ENCODE data around the gene GADD45B.
"Not testable (repeated sequence)": the region's sequence is repeated elsewhere in the genome, so short reads cannot be mapped to it uniquely, and the experiment has no call there.

GADD45B gene

GRCh38 chr19:2469915-2470200, 6.1 kb upstream of the GADD45B start:
- not testable (repeated sequence) for DNase-seq

DNA sequence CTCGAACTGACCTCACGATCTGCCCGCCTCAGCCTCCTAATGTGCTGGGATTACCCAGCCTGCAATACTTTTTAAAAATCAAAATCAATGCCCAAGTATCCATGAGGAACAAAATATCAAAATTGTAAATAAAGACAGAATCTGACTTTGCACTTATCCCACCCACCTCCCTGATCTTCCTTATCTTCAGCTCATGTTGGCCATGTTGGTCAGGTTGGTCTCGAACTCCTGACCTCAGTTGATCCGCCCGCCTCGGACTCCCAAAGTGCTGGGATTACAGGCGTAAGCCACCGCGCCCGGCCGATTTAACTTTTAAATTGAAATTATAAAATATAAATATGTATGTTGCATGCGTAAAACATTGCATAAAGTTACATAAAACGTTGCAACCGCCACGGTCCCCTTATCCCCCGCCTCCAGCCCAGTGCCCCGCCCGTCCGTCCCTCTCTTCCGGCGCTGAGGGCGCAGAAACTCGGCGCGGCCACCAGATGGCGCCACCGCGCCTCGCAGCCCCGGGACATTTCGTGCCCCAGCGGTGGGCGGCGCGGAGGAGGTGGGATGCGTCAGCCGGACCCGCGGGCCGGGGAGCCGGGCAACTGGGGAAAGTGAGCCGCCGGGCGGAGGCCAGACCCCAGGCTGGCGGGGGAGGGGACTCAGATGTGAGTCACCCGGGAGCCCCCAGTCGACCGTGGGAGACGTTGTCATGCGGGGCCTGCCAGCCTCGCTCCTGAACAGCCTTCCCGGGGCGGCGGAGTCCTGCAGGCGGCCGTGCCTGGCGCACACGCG, 1.5 kb upstream of the GADD45B start:
- peak; percentile 26 for DNase-seq

DNA sequence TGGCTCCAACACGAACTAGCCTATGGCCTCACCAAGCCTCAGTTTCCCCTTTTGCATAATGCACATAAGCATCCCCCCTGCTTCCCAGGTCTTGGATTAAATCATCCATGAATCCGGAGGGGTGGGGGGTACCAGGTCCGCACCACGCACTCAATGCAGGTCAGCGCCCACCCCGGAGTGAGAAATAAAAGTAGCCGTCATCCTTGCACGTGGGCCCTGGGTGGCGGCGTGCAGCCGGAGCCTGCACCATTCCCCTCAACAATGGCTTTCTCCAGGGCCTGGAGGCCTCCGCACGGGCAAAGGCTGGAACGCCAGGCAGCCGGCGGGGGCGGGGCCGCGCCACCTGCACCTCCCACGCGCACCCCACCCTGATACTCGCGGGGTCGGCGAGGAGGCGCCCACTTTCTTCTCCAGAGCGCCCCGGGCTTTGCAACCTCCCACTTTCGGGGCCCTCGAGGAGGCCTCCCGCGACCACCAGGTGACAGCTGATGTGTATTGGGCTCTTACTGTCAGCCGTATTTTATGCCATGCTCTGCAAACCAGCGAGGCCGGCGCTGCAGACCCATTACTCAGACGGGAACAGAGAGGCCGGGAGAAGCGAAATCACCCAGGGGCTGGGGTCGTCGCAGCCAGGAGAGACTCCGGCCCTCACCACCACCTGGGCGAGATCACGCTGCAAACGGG, 767 bp upstream of the GADD45B start:
- DNase-seq = no peak

- DNase-seq = no peak
Measured at GRCh38 chr19:2476451-2477140, 669 bp downstream of the GADD45B start.

DNA sequence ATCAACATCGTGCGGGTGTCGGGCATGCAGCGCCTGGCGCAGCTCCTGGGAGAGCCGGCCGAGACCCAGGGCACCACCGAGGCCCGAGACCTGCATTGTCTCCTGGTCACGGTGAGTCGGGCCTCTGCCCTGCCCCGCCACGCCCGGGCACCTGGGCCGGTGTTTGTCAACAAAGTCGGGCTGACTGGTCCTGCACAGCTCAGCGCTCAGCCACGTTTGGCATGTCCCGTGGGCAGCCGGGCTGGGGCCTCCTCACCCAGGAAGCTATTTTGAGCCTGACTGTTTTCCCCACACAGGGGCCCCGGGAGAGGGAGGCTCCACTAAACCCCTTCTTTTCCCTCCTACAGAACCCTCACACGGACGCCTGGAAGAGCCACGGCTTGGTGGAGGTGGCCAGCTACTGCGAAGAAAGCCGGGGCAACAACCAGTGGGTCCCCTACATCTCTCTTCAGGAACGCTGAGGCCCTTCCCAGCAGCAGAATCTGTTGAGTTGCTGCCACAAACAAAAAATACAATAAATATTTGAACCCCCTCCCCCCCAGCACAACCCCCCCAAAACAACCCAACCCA, 1.3 kb downstream of the GADD45B start:
- DNase-seq = no peak

DNA sequence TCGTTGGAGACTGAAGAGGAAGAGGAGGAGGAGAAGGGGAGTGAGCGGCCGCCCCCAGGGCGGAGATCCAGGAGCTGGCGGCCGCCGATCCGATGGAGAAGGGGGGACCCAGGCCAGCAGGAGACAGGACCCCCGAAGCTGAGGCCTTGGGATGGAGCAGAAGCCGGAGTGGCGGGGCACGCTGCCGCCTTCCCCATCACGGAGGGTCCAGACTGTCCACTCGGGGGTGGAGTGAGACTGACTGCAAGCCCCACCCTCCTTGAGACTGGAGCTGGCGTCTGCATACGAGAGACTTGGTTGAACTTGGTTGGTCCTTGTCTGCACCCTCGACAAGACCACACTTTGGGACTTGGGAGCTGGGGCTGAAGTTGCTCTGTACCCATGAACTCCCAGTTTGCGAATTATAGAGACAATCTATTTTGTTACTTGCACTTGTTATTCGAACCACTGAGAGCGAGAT, 1.8 kb downstream of the GADD45B start:
- DNase-seq = no peak

- DNase-seq = peak; percentile 36
Measured at GRCh38 chr19:2478278-2478755, 2.4 kb downstream of the GADD45B start.

DNA sequence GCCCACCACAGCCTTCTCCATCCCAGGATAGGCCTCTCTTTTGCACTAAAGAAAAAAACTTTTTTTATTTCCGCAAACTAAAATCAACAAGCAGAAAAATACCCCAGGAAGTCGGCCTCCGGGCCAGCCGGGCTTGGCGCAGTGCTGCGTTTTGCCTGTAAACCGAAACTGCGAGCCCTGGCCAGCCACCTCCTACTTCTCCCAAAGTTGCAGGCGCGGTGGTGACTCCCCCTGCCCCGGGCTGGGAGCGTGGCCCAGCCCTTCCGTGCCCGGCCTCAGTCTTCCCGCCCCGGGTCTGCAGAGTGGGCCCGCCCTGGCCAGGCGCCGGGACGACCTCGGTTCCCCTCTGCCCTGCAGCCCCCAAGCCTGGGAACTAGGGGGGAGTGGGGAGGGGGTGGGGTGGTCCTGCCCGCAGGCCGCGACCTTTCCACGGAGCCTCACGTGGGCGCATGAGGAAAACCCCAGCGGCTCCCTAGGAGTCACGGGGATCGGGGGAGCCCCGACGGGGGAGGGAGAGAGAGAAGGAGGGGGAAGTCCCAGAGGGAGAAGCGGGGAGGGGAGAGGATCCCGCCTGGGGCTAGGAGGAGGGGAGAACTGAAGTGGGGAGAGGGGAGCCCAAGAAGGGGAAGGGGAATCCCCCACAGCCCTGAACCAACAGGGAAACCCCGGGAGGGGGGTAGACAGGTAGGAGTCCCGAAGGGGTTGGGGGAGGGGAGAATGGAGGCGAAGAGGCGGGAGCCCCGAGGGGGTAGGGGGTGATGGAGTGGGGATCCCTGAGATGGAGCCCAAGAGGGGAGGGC, 3.0 kb downstream of the GADD45B start:
- DNase-seq = no peak

DNA sequence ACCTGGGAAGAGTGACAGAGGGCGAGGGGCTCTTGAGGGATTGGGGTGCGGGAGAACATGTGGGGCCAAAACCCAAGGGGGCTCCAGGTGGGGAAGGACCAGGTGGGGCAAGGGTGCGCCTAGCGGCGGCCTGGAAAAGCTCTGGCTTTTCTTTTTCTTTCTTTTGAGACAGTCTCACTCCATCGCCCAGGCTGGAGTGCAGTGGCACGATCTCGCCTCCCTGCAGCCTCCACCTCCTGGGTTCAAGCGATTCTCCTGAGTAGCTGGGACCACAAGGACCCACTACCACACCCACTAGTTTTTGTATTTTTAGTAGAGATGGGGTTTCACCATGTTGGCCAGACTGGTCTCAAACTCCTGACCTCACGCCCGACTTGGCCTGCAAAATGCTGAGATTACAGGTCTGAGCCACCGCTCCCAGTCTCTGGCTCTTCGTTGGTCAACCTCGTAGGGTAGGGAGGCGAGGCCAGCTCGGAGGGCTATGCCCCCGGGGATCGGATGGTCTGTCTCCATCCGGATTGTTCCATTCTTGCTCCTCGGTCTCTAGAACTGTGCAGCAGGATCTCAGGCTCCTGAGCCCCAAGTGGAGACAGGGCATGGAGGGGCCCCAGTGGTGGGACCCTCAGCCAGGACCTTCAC, 3.7 kb downstream of the GADD45B start:
- no peak for DNase-seq

DNA sequence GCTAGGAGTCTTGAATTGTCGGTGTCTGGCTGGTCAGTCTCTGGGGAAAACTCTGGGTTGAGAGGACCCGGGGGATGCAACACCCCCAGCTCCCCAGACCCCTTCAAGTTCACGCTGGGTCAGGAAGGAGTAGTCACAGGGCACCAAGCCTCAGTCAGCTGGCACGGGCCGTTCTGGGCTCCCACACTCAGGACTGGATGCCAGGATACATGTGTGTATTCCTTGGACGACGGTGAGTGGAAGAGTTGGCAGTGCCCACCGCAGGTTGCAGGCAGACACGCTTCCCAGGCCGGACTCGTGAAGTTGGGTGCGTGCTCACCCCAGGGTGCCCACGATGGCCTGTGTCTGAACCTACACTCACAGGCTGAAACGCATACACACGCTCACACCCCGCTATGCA, 5.5 kb downstream of the GADD45B start:
- DNase-seq = no peak

GRCh38 chr19:2482354-2483038, 6.6 kb downstream of the GADD45B start:
- no peak for DNase-seq

DNA sequence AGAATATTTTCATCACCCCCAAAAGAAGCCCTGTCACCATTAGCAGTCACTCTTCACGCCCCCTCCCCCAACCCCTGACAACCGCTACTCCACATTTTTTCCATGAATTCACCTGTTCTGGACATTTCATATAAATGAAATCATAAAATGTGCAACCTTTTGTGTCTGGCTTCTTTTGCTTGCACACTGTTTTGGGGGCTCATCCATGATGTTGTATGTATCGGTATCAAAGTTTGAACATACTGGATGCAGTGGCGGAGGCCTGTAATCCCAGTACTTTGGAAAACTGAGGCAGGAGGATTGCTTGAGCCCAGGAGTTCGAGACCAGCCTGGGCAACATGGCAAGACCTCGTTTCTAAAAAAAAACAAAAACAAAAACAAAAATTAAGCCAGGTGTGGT, 7.2 kb downstream of the GADD45B start:
- no peak for DNase-seq

GRCh38 chr19:2483484-2484151, 7.7 kb downstream of the GADD45B start:
- DNase-seq = no peak

DNA sequence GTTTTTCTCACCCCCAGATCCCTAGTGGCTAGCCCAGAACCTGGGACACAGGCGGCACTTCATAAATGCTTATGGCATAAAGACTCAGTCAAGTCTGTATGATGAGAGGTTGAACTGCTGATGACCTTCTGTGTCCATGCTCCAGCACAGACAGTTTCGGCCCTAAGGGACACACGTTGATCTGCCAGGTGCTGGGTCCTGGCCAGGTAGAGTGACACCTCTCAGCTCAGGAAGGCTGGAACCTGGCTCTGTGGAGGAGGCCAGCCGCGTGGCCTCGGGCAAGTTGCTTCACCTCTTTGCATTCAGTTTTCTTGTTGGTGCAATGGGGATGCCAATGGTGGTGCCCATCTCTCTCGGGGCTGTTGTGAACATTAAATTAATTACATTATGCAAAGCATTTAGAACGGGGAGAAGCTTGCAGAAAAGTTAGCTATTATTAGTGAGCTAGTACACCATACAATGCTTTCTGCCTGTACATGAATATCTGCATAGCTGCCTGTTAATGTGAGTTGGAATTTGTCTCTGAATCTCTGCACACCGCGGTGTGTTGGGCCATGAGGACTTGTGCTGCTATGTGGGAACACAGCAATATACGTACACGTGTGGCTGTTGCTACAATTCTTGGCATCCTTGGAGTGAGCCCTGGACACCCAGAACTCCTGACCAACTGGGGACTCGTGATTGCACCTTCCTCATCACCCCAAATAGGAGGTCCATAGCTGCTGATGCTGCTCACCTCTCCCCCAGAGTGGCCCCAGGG, 8.4 kb downstream of the GADD45B start:
- no peak for DNase-seq

- no peak for DNase-seq
Measured at GRCh38 chr19:2485428-2485827, 9.5 kb downstream of the GADD45B start.

- no peak for DNase-seq
Measured at GRCh38 chr19:2487090-2487489, 11.2 kb downstream of the GADD45B start.

DNA sequence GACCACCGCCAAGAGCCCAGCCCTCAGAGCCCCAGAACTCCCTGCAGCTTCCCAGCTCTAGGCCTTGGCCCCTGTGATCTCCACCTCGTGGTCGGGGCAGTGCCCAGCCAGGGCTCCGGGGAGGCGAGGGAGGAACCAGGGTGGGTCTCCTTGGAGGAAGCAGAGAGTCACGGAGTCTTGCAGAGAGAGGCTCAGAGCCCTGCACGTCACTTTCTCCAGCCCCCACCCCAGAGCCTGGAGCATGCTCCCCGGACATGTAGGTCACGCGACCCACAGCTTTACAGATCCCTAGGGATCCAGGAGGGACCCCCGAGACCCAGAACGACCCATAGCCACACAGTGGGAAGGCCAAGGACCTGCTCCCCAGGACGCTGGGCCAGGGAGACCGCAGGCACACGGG, 11.9 kb downstream of the GADD45B start:
- DNase-seq = no peak

DNA sequence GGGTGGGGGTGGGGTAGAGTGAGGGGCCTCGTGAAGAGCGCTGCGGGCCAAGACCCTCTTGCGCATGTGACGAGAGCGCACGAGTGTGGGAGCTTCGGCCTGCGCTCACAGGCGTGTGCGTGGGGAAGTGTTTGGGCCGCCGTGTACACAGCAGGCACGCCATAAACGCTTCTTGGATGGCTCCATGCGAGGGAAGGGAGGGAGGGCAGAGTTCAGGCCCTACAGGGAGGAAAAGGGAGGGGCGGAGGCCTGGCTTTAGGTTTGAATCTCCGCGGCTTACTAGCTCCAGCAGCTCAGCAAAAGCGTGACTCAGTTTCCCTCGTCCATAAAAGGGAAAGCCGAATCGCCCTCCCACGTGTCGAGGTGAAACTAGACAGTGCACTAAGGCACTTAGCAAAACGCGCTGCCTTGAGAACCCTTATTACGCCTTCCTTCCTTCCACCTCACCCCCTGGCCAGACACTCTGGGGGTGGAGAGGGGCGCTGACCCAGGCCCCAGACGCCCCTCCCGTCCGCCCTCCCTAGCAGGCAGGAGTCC, 12.5 kb downstream of the GADD45B start:
- no peak for DNase-seq

DNA sequence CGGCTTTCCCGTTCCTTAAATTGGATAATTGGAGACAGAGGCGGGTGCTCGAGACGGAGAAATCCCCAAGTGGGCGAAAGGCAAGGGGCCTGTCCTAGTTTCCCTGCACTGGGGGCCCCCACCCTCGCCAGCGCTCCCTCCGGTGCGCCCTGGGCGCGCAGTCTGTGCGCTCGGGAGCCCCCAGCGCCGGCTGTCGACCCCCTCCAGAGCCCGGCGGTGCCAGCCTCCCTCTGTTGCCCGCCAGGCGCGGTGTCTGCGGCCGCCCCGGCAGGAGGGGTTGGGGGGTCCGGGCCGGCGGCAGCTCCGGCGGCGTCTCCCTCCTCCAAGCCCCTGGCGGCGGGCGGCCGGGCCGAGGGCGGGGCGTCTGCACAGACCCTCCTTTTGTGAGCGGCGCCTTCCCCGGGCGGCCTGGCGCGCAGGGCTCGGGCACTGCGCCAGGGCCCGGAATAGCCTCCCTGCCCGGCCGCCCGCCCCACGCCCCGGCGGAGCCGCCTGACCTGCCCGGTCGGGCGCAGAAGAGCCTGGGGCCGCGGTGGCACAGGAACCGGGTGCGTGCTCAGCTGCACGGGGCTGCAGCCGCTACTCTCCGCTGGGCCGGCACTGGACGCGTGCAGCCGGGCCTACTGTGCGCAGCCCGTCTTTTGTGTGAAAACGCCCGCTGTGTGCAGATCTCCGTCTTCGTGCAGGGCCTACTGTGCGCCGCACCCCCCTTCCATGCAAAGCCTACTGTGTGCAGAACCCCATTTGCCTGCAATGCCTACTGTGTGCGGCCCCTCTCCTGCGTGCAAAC, 13.2 kb downstream of the GADD45B start:
- no peak for DNase-seq
